Effector memory CD4-positive, alpha-beta T cell (primary cell): ENCODE measurements around the gene ETHE1.

Experiments used
- DNase-seq, 3 donors: peaks; one replicate each; pipeline ENCODE4 v3.0.0-alpha.2; 2020
- H3K27ac ChIP-seq: 2 replicates; pipeline ENCODE4 v1.7.0; 2013; ENCODE audit warnings: mild to moderate bottlenecking, low read length, moderate library complexity; ENCODE audit not compliant: insufficient read depth, poor library complexity, severe bottlenecking
- H3K27me3 ChIP-seq: replicated peaks from 2 replicates; pipeline ENCODE4 v1.7.0; 2013; ENCODE audit warnings: mild to moderate bottlenecking, low read length; ENCODE audit not compliant: insufficient read depth, control insufficient read depth, poor library complexity, severe bottlenecking
- H3K36me3 ChIP-seq: 2 replicates; pipeline ENCODE4 v1.7.0; 2013; ENCODE audit warnings: mild to moderate bottlenecking, low read length, moderate library complexity; ENCODE audit not compliant: control insufficient read depth, insufficient read depth
- H3K4me1 ChIP-seq: 2 replicates; pipeline ENCODE4 v1.7.0; 2013; ENCODE audit warnings: low read length, mild to moderate bottlenecking; ENCODE audit not compliant: control insufficient read depth, insufficient read depth, poor library complexity, severe bottlenecking
- H3K4me3 ChIP-seq: 2 replicates; pipeline ENCODE4 v1.7.0; 2013; ENCODE audit warnings: low read length, low read depth, mild to moderate bottlenecking; ENCODE audit not compliant: insufficient read depth, poor library complexity, severe bottlenecking
- H3K9me3 ChIP-seq: 2 replicates; pipeline ENCODE4 v1.7.0; 2013; ENCODE audit warnings: mild to moderate bottlenecking, low read length, moderate library complexity; ENCODE audit not compliant: control insufficient read depth

Gene ETHE1

DNA sequence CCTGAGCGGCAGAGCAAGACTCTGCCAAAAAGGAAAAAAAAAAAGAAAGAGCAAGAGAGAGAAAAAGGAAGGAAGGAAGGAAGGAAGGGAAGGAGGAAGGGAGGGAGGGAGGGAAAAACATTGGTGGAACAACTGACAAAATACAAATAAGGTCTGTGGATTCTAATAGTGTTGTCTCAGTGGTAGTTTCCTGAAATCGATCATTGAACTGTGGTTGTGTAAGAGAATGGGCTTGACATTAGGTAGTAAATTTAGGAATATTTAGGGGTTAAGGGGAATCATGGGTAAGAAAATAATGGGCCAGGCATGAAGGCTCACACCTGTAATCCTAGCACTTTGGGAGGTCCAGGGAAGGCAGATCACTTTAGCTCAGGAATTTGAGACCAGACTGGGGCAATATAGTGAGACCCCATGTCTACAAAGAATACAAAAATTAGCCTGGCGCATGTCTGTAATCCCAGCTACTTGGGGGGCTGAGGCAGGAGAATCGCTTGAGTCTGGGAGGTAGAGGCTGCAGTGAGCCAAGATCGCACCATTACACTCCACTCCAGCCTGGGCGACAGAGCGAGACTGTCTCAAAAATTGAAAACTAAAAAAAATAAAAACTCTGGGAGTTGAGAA lies 36.9 kb downstream of the ETHE1 start:
- H3K27ac ChIP-seq = no peak overlapping the region
- no peaks in the 10 kb centered on the region for H3K4me1 ChIP-seq
- peaks cover 13% of the 10 kb centered on the region for H3K36me3 ChIP-seq
- no peaks in the 10 kb centered on the region for H3K27me3 ChIP-seq
- no peak for DNase-seq
- no peak overlapping the region for H3K4me3 ChIP-seq
- H3K9me3 ChIP-seq = no peaks in the 10 kb centered on the region

DNA sequence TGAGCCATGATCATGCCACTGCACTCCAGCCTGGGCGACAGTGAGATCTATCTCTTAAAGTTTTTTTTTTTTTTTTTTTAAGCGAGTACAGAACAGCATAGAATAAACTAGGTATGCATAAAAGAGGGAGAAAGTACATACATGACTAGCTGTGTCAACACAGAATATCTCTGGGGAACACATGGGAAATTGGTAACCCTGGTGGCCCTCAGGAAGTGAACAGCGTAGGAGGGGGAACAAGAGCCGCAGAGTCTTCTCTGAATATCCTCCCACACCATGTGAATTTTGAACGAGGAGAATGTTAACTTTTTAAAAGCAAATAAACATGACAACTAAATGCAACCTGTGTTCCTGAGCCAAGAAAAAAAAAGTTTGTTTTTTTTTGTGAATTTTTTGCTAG lies 37.7 kb downstream of the ETHE1 start:
- DNase-seq = no peak
- H3K4me3 ChIP-seq = no peak overlapping the region
- H3K4me1 ChIP-seq = no peaks in the 10 kb centered on the region
- no peak overlapping the region for H3K27ac ChIP-seq
- H3K9me3 ChIP-seq = no peaks in the 10 kb centered on the region
- no peaks in the 10 kb centered on the region for H3K27me3 ChIP-seq
- H3K36me3 ChIP-seq = peaks cover 5% of the 10 kb centered on the region

DNA sequence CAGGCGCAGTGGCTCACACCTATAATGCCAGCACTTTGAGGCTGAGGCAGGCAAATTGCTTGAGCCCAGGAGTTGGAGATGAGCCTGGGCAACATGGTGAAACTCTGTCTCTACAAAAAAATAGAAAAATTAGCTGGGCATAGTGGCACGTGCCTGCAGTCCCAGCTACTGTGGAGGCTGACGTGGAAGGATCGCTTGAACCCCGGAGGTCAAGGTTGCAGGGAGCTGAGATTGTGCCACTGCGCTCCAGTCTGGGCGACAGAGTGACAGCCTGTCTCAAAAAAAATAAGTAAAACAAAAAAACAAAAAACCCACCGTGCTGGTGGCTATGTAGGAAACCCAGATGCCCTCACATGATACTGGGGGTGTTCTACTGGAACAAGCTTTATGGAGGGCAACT lies 38.8 kb downstream of the ETHE1 start:
- Histone ChIP-seq H3K4me1 (no peaks in the 10 kb centered on the region), H3K4me3 (no peak overlapping the region), H3K36me3 (no peaks in the 10 kb centered on the region), H3K27me3 (no peaks in the 10 kb centered on the region), H3K27ac (no peak overlapping the region), H3K9me3 (no peaks in the 10 kb centered on the region)
- DNase-seq = no peak

GRCh38 chr19:43486412-43486811 lies 40.6 kb downstream of the ETHE1 start:
- DNase-seq = no peak
- Histone ChIP-seq H3K4me1 (no peaks in the 10 kb centered on the region), H3K27me3 (no peaks in the 10 kb centered on the region), H3K36me3 (no peaks in the 10 kb centered on the region), H3K27ac (no peak overlapping the region), H3K9me3 (no peaks in the 10 kb centered on the region), H3K4me3 (no peak overlapping the region)

- Histone ChIP-seq H3K36me3 (no peaks in the 10 kb centered on the region), H3K4me3 (no peak overlapping the region), H3K9me3 (no peaks in the 10 kb centered on the region), H3K27ac (no peak overlapping the region), H3K4me1 (no peaks in the 10 kb centered on the region), H3K27me3 (no peaks in the 10 kb centered on the region)
- DNase-seq = no peak
Observed at GRCh38 chr19:43485951-43486350, 41.0 kb downstream of the ETHE1 start.

GRCh38 chr19:43483281-43483680 lies 43.7 kb downstream of the ETHE1 start:
- H3K4me3 ChIP-seq = no peak overlapping the region
- H3K36me3 ChIP-seq = peaks cover 4% of the 10 kb centered on the region
- no peaks in the 10 kb centered on the region for H3K9me3 ChIP-seq
- H3K27me3 ChIP-seq = no peaks in the 10 kb centered on the region
- no peak overlapping the region for H3K27ac ChIP-seq
- H3K4me1 ChIP-seq = no peaks in the 10 kb centered on the region
- no peak for DNase-seq

- peaks cover 9% of the 10 kb centered on the region for H3K36me3 ChIP-seq
Observed at GRCh38 chr19:43482193-43482592, 44.8 kb downstream of the ETHE1 start.

GRCh38 chr19:43481701-43482100 lies 45.3 kb downstream of the ETHE1 start:
- Histone ChIP-seq H3K4me3 (no peak overlapping the region), H3K27ac (no peak overlapping the region), H3K36me3 (peaks cover 9% of the 10 kb centered on the region), H3K4me1 (no peaks in the 10 kb centered on the region), H3K9me3 (no peaks in the 10 kb centered on the region), H3K27me3 (no peaks in the 10 kb centered on the region)
- no peak for DNase-seq

More at GRCh38 chr19:43482193-43482592, 44.8 kb downstream of the ETHE1 start:
- Histone ChIP-seq H3K9me3 (no peaks in the 10 kb centered on the region), H3K4me3 (no peak overlapping the region), H3K27me3 (no peaks in the 10 kb centered on the region), H3K27ac (no peak overlapping the region), H3K4me1 (no peaks in the 10 kb centered on the region)
- no peak for DNase-seq

DNA sequence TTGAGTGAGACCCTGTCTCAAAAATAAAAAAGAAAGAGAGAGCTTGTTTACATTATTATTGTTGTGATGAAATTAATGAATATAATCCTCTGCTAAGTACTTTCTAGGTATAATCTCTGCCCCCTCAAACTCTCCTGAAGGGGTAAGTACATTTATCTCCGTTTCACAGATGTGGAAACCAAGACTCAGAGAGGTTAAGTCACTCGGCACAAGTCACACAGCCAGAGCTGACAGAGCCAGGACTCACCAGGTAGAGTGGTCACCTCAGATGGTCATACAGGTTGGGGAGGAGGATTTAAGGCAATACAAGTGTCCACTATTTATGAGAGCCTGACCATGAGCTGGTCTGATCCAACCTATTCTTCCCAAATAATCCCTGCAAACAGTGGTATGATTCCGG lies 46.4 kb downstream of the ETHE1 start:
- H3K27me3 ChIP-seq = no peaks in the 10 kb centered on the region

GRCh38 chr19:43479961-43480561 lies 46.9 kb downstream of the ETHE1 start:
- DNase-seq = no peak
- H3K27me3 ChIP-seq = no peaks in the 10 kb centered on the region
- no peak overlapping the region for H3K4me3 ChIP-seq
- H3K9me3 ChIP-seq = no peaks in the 10 kb centered on the region
- no peak overlapping the region for H3K27ac ChIP-seq
- peaks cover 9% of the 10 kb centered on the region for H3K36me3 ChIP-seq
- peaks cover 8% of the 10 kb centered on the region for H3K4me1 ChIP-seq

More for the DNA sequence above, 46.4 kb downstream of the ETHE1 start:
- Histone ChIP-seq H3K9me3 (no peaks in the 10 kb centered on the region), H3K36me3 (peaks cover 9% of the 10 kb centered on the region), H3K27ac (no peak overlapping the region), H3K4me1 (peaks cover 5% of the 10 kb centered on the region), H3K4me3 (no peak overlapping the region)
- no peak for DNase-seq
